SU-DHL-6 (cell line): ENCODE data around the gene SH2D4B.

Experiments
- H2AFZ ChIP-seq: fragments of 200-600 bp; sonication (generic); 2 replicates; pipeline ENCODE4 v1.6.1; 2014; ENCODE audit warnings: low read depth, mild to moderate bottlenecking, moderate library complexity, mixed read lengths, antibody characterized with exemption, low read length; ENCODE audit not compliant: severe bottlenecking
- H3F3A ChIP-seq: fragments of 200-600 bp; shearing (Covaris generic); 2 replicates; pipeline ENCODE4 v1.6.0; 2016; ENCODE audit warnings: antibody characterized with exemption, mild to moderate bottlenecking; ENCODE audit not compliant: insufficient read depth
- H3K27ac ChIP-seq: fragments of 200-600 bp; sonication (generic); 2 replicates; pipeline ENCODE4 v1.5.1; 2016; ENCODE audit warnings: low read depth, mild to moderate bottlenecking, low read length, moderate library complexity, mixed read lengths
- H3K27me3 ChIP-seq: fragments of 200-600 bp; sonication (generic), shearing (Covaris generic); 2 replicates; pipeline ENCODE4 v1.6.0; 2014; ENCODE audit warnings: mild to moderate bottlenecking, low read length
- H3K36me3 ChIP-seq: fragments of 200-600 bp; sonication (generic); 2 replicates; pipeline ENCODE4 v1.6.1; 2014; ENCODE audit warnings: mild to moderate bottlenecking, low read length, mixed read lengths
- H3K4me2 ChIP-seq: fragments of 300-600, 200-600 bp; shearing (Covaris generic), sonication (generic); 2 replicates; pipeline ENCODE4 v1.6.0; 2014; ENCODE audit warnings: low read length, low read depth, mild to moderate bottlenecking; ENCODE audit not compliant: poor library complexity, severe bottlenecking
- H3K4me3 ChIP-seq: fragments of 200-600 bp; sonication (generic); 2 replicates; pipeline ENCODE4 v1.5.1; 2014; ENCODE audit warnings: antibody characterized with exemption, low read length, mild to moderate bottlenecking, mixed read lengths; ENCODE audit not compliant: insufficient read depth, poor library complexity, severe bottlenecking
- H3K79me2 ChIP-seq: fragments of 200-600 bp; sonication (generic); 2 replicates; pipeline ENCODE4 v1.6.1; 2014; ENCODE audit warnings: mild to moderate bottlenecking, low read length, moderate library complexity; ENCODE audit not compliant: insufficient read depth
- H3K9ac ChIP-seq: fragments of 200-600 bp; sonication (generic); 2 replicates; pipeline ENCODE4 v1.7.0; 2014; ENCODE audit warnings: mild to moderate bottlenecking, low read length
- H3K9me2 ChIP-seq: fragments of 200-600 bp; sonication (generic); replicated peaks from 2 replicates; pipeline ENCODE4 v1.6.1; 2014; ENCODE audit warnings: low read length; ENCODE audit not compliant: insufficient read depth
- H3K9me3 ChIP-seq: fragments of 200-600 bp; sonication (generic); 2 replicates; pipeline ENCODE4 v1.6.1; 2014; ENCODE audit warnings: low read length, mixed read lengths; ENCODE audit not compliant: insufficient read depth
- H4K20me1 ChIP-seq: fragments of 200-600 bp; sonication (generic); 2 replicates; pipeline ENCODE4 v1.6.1; 2014; ENCODE audit warnings: low read depth, mild to moderate bottlenecking, antibody characterized with exemption, low read length, moderate library complexity, mixed read lengths
- CTCF ChIP-seq: fragments of 200-600 bp; sonication (generic); IDR thresholded peaks from one replicate; pipeline ENCODE4 v1.5.1; 2017; ENCODE audit warnings: antibody characterized with exemption, mild to moderate bottlenecking, low read length, moderate library complexity; ENCODE audit not compliant: insufficient read depth, poor library complexity, severe bottlenecking
- EZH2phosphoT487 ChIP-seq: fragments of 200-600 bp; sonication (generic), shearing (Covaris generic); conservative IDR thresholded peaks from 2 replicates; pipeline ENCODE4 v1.6.1; 2018; ENCODE audit warnings: mild to moderate bottlenecking, antibody characterized with exemption, low read length, moderate library complexity, mixed read lengths

Gene SH2D4B

GRCh38 chr10:80613466-80614170, 75.9 kb downstream of the SH2D4B start:
- Histone ChIP-seq H3K4me3 (no peak overlapping the region), H3K79me2 (no peaks in the 10 kb centered on the region), H3K9ac (no peak overlapping the region), H3K9me3 (no peaks in the 10 kb centered on the region), H3K4me2 (no peak overlapping the region), H2AFZ (no peak overlapping the region), H3K9me2 (no peaks in the 10 kb centered on the region), H3K27me3 (no peaks in the 10 kb centered on the region), H3K27ac (no peak overlapping the region), H3F3A (no peaks in the 10 kb centered on the region), H4K20me1 (no peaks in the 10 kb centered on the region), H3K36me3 (no peaks in the 10 kb centered on the region)
- TF ChIP-seq EZH2phosphoT487 (no peak), CTCF (no peak)

GRCh38 chr10:80614576-80615416, 77.1 kb downstream of the SH2D4B start:
- H2AFZ ChIP-seq: no peak overlapping the region
- no peaks in the 10 kb centered on the region for H3K27me3 ChIP-seq
- no peak overlapping the region for H3K27ac ChIP-seq
- no peaks in the 10 kb centered on the region for H3K9me3 ChIP-seq
- H3F3A ChIP-seq: no peaks in the 10 kb centered on the region
- no peaks in the 10 kb centered on the region for H3K9me2 ChIP-seq
- no peak overlapping the region for H3K4me2 ChIP-seq
- no peak overlapping the region for H3K9ac ChIP-seq
- no peaks in the 10 kb centered on the region for H3K79me2 ChIP-seq
- H3K4me3 ChIP-seq: no peak overlapping the region
- TF ChIP-seq CTCF: no peak
- no peak for TF ChIP-seq EZH2phosphoT487
- no peaks in the 10 kb centered on the region for H3K36me3 ChIP-seq
- no peaks in the 10 kb centered on the region for H4K20me1 ChIP-seq

- H3K27me3 ChIP-seq: no peaks in the 10 kb centered on the region
- no peaks in the 10 kb centered on the region for H3K36me3 ChIP-seq
- no peak overlapping the region for H3K9ac ChIP-seq
Measured at GRCh38 chr10:80617807-80618206, 80.1 kb downstream of the SH2D4B start.

More at GRCh38 chr10:80617807-80618206, 80.1 kb downstream of the SH2D4B start:
- Histone ChIP-seq H3K27ac (no peak overlapping the region), H3K9me3 (no peaks in the 10 kb centered on the region), H3K79me2 (no peaks in the 10 kb centered on the region), H3K9me2 (no peaks in the 10 kb centered on the region), H3F3A (no peaks in the 10 kb centered on the region), H3K4me2 (no peak overlapping the region), H3K4me3 (no peak overlapping the region), H4K20me1 (no peaks in the 10 kb centered on the region), H2AFZ (no peak overlapping the region)
- TF ChIP-seq CTCF: no peak
- no peak for TF ChIP-seq EZH2phosphoT487
